GM23248 (cell line): ENCODE data around the gene STIP1.

ENCODE experiments used
- EZH2 ChIP-seq: fragments of 200-600 bp; sonication (generic); IDR thresholded peaks from 2 replicates; pipeline ENCODE4 v1.6.1; 2018; ENCODE audit warnings: antibody characterized with exemption, mild to moderate bottlenecking; ENCODE audit not compliant: insufficient read depth, poor library complexity, severe bottlenecking
- EZH2phosphoT487 ChIP-seq: fragments of 200-600 bp; sonication (generic); IDR thresholded peaks from 2 replicates; pipeline ENCODE4 v1.6.1; 2018; ENCODE audit warnings: antibody characterized with exemption, moderate library complexity, mild to moderate bottlenecking, low read depth; ENCODE audit not compliant: insufficient read depth

DNA sequence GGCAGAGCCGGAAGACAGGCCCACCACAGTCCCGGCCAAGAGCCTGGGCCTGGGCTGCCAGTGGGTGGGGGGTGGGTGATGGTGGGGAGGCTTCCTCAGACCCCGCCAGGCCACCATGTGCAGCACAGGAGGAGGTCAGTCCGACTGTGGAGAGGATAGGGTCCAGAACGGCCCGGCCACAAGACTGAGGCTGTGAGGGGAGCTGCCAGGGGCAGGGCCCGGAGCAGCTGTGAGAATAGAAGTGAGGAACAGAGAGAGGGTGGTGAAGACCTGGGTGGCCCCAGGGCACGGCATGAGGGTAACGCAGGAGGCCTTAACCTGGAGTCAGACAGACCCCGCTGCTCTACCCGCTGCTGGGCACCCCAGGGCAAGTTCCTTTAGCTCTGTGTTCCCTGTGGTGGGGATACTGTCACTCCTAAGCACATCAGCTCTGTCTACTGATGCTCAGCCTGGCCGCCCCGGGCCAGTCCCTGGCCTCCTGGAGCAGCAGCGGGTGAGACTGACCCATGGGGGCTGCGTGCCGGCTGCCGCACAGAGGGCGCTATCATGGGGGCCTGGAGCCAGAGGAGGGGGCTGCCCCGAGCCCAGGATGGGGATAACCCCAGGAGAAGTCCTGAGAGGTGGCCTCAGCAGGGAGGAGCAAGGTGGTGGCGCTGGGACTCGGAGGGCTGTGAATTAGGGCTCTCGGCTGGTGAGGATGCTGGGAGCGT, 22.3 kb downstream of the STIP1 start:
- TF ChIP-seq EZH2: no peak
- TF ChIP-seq EZH2phosphoT487: no peak
